GM03348 (cell line): ENCODE results near the gene IER2.
"Not testable (repeated sequence)": the region's sequence is repeated elsewhere in the genome, so short reads cannot be mapped to it uniquely, and the experiment has no call there.

Experiments
- DNase-seq: peaks from one replicate; pipeline ENCODE4 v3.0.0; 2012; ENCODE audit warnings: low spot score

The IER2 gene

DNA sequence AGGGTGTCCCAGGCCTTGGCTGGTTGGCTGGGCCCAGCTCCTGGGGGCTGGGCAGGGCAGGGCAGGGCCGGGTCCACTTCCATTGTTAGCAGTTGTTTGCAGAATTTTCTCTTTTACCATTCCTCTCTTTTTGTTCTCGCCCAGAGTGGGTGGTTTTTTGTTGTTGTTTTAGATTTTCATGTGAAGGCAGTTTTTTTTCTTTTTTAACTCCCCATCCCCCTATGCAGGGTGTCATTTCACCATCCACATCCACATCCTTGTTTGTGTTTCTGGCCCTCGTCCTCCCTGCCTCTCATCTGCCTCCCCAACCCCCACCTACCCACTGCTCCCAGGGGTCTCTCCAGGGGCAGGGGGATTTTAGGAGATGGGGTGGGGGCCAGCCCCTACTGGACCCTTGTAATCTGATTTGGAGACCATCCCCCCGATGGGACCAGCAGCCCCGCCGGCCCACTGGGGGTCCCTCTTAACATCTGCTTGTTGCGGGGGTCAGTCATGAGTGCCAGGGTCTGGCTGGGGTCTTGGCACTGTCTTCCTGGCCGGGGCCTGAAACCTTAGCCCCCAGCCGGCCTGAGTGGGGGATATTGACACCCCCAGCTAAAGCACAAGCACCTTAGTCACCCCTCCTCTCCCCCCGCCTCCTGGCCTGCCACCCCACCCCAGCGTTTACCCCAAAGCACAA lies 10.4 kb upstream of the IER2 start:
- no peak for DNase-seq

DNA sequence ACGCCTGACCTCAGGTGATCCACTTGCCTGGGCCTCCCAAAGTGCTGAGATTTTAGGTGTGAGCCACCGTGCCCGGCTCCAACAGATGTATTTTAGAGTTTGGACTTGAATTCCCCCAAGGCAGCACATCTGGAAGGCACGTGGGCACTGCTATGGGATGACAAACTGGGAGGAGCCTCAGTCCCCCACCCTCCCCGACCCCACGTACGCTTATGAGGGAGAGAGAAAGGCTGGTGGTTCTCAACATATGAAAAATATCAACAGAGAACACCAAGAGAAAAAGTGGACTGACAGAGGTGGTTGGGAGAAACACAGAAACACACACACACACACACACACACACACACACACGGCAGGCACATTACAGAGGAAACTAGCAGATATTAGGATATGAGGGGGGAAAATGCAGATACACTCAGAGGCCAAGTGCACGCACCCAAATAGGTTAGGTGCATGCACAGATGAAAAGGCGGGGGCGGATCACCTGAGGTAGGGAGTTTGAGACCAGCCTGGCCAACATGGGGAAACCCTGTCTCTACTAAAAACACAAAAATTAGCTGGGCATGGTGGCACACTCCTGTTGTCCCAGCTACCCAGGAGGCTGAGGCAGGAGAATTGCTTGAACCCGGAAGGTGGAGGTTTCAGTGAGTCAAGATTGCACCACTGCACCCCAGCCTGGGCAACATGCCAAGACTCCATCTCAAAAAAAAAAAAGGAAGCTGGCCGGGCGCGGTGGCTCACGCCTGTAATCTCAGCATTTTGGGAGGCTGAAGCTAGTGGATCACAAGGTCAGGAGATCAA lies 3.2 kb upstream of the IER2 start:
- DNase-seq = peak; percentile 42

DNA sequence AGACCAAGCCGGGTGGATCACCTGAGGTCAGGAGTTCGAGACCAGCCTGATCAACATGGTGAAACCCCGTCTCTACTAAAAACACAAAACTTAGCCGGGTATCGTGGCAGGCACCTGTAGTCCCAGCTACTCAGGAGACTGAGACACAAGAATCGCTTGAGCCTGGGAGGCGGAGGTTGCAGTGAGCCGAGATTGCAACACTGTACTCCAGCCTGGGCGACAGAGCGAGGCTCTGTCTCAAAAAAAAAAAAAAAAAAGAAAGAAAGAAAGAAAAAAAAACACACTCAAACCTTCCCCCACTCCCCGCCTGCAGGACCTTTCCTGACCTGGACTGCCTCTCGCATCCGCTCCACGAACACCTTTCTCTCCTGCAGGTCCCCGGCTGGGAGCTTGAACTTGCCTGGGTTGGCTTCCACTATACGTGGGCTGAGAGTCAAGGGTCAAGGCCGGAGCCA lies 1.0 kb upstream of the IER2 start:
- not testable (repeated sequence) for DNase-seq

DNA sequence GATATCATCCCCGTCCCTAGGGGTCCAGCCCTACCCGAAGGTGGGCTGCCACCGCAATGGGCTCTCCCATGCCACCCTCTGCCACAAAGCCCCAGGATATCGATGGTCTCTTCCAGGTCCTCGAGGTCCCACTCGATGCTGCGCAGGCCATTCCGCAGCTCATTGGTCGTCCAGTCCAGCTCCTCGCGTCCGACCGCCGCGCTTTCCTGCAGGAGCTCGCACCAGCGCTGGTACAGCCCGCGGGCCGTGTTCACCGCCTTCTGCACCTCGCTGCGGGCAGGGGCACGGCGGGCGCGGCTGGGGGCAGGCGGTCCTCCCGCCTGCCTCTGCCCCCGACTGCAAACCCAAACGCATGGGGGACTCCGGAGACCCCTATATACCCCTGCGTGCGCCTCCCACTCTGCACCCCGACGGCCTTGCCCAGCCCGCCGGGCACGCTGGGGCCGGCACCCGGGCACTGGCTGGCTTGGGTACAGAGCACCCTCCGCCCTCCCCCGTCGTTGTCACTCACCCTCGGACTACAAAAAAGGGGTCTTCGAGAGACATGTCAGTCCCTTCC lies 504 bp upstream of the IER2 start:
- DNase-seq = peak; percentile 42

DNA sequence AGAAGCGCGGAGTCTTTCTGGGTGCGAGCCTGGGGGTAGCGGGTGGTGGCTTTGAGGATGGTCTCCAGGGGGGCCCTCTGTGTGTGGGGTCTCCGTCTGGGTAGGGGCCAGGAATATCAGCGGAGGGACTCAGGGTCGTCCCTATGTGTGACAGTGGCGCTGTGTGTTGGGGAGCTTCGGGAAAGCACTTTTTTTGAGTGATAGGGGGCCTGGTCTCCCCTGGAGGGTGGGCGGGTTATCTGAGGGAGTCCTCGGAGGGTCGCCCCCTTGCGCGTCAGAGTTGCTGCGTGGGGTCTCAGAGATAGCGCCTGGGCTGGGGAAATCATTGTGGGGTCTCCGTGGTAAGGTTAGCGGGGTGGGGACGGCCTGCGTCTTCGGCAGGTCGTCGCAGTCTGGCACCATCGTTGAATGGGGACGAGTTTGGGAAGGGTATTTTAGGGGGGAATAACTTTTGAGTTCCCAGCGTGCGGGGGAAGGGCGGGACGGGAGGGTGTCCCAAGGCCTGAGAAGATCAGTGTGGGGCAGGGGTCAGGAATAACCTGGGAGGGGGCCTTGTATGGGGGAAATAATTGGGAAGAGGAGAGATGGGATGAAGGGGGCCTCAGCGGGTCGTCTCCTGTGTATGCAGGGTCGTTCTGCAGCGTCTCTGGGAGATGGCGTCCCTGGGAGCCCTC lies 857 bp downstream of the IER2 start:
- no peak for DNase-seq

DNA sequence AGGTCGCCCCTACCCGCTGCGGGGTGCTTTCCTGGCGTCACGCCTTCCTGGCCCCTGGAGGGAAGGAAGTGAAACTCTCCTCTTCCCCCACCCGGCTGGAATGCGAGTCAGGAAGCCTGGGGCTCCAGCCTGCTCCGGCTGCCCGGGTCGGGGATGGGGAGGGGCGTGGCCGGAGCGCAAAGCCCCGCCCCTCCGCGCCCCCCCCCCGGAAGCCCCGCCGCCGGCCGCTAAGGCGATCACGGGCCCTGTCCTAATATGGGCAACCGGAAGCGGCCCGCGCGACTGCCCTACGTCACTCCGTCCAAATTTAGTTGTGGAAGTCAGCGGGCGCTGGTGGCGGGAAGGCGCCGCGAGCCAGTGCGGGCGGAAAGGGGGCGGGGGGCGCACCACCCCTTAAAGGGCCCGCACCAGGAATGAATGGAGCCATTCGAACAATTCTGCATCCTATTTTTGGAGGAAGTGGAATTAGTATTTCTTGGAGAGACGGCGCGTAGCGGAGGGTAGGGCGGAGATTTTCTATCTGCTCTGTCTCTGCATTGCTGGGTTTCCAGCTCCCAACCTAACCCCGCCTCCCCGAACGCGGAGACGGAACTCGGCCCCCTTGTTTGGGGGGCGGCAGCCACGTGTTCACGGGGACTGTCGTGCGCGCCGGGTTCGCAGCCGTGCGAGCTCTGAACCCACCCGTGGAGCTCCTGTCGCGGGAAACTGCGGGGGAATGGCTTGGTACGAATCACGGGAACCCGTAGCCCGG lies 1.6 kb downstream of the IER2 start:
- DNase-seq = peak; percentile 98

DNA sequence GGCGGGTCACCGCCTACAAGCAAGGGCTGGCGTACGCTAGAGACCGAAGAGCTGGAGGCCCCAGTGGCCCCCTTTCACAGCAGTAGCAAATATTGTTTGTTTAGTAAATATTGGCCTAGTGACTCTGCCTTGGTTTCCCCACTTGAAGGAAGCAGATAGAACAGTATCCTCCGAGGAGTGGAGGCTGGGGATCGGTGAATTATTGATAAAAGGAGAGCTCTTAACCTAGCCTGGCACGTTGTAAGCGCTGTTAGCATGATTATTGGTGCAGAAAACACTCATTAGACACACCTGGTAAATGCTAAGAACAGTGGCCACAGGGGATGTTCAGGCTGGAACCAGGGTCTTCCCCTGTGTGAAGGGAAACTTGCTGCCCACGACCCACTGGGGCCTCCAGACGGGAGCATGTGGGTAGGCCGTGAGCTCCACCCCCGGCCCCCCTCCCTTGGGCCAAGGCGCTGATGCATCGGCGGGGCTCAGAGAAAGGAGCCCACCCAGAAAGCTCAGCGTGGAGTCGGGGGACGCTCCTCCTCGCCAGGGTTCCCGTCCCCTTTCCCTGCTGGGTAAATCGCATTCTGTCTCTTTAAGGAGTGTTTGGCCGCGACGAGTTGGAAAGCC lies 2.3 kb downstream of the IER2 start:
- DNase-seq = no peak

DNA sequence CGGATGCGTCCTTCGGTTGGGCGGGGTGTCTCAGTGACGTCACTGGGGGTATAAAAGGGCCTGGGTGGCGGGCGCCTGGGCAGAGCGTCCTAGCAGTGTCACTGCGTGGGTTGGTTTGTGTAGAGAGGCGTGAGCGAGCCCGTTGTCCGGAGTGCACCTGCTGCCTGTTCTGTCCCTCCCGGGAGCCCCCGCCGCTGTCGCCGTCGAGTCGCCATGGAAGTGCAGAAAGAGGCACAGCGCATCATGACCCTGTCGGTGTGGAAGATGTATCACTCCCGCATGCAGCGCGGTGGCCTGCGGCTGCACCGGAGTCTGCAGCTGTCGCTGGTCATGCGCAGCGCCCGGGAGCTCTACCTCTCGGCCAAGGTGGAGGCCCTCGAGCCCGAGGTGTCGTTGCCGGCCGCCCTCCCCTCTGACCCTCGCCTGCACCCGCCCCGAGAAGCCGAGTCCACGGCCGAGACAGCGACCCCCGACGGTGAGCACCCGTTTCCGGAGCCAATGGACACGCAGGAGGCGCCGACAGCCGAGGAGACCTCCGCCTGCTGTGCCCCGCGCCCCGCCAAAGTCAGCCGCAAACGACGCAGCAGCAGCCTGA lies 2.9 kb downstream of the IER2 start:
- peak; percentile 93 for DNase-seq

DNA sequence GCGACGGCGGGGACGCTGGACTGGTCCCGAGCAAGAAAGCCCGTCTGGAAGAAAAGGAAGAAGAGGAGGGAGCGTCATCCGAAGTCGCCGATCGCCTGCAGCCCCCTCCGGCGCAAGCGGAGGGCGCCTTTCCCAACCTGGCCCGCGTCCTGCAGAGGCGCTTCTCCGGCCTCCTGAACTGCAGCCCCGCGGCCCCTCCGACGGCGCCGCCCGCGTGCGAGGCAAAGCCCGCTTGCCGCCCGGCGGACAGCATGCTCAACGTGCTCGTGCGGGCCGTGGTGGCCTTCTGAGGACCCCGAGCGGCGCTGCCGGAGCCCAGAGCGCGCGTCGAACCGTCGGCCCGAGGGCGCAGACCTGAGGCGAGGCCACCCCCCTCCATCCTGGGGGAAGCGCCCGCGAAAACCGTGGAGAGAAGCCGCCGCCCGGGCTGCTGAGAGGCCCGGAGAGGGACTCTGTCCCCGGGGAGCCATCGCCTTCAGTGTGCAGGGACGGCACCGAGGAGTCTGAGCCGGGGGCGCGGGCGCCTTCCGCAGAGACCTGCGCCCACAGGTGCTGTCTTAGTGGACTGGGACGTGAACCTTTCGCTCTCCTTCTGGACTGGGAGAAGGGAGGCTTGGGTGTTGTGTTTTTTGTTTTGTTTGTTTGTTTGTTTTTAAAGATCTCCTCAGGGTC lies 3.5 kb downstream of the IER2 start:
- DNase-seq = no peak

DNA sequence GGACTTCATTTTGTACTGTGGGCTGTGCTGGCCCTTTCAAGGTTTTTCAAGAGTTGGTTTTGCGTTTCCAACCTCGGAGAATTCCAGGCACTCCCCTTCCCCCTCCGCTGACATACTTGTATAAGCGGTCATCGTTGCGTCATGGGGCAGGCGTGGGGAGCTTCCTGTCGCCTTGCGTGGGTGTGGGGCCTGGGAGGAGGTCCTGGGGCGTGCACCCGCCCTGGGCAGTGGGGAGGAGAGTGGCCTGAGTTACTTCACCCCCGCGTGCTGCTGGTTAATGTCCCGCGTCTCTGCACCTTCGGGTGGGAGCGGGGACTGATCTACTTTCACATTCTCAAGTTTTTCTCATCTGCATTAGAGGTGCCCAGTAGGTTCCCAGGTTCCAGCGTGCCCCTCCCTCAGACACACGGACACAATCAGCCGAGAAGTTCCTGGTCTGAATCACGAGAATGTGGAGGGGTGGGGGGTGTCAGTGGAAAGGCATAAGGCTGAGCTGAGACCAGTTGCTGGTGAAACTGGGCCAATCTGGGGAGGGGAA lies 4.1 kb downstream of the IER2 start:
- DNase-seq = peak; percentile 90

DNA sequence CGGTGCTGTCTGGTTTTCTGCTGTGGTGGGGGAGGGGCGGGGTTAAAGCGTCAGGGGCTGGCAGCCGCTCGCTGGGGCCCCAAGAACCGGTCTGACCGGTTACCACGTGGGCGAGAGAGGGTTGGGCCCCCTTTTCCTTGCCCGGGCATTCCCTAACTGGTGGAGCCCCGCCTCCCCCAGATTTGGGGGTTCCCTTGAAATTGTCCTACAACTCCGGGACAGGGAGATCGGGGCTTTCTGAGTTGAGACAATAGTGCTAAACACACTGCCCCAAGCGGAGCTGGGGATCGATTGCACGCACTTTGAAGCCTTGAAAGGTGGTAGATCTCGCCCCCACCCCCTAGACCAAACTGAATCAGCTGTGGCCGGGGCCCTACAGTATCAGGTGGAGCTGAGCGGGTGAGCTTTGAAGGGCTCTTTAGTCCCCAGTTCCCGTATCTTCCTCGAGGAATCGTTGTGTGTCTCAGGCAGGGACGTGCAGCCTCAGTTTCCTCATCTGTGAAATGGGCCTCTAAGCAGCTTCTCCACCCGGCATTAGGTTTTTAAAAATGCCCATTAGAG lies 4.8 kb downstream of the IER2 start:
- peak; percentile 60 for DNase-seq

DNA sequence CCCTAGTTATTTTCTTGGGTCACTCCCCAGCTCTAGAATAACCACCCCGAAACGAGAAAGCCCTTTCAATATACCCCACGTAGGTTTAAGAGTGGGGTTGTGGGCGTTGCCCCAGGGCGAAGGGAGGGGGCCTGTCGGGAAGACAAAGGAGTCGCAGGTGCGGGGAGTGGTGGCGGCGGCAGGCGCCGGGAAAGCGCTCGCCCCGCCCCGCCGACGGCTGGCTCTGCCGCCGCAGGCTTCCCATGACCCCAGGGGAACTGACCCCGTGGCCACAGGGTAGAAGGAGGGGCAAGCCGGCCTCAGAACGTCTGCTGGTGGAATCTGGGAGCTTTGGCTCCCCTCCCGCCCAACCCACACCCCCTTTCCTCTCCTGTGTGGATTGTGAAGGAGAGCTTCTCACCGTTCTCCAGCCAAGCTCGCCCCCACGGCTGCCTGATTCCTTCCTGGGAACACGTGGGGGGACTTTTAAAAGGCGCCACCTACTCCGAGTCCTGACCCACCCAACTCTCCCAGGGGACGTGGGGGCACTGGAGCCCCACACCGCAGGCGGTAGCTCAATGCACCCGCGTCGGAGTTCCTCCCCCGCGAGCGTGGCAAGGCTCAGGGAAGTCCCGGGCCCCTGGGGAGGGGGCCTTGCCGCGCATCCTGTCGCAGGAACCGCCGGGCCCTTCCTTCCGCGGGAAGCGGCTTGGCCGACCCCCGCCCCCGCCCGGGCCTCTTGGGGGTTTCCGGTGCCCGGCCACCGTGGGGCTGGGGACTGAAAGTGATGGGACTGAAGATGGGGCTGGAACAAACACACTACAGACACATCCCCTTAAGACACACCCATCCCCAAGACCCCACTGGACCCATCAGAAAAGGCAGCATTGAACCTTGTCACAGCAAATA lies 5.5 kb downstream of the IER2 start:
- peak; percentile 78 for DNase-seq

DNA sequence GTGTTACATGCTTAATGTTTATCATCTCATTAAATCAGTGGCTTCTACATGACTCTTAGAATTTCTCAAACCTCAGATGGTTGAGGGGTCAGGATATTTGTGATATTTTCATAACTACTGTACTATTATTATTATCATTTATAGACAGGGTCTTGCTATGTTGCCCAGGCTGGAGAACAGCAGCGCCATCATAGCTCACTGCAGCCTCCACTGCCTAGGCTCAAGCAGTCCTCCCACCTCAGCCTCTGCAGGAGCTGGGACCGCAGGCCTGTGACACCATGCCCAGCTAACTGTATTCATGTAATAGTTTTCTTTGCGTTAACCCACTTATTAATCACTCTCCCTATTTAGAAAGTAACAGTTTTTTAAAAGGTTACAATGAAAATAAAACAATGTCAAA lies 9.5 kb downstream of the IER2 start:
- DNase-seq = no peak

DNA sequence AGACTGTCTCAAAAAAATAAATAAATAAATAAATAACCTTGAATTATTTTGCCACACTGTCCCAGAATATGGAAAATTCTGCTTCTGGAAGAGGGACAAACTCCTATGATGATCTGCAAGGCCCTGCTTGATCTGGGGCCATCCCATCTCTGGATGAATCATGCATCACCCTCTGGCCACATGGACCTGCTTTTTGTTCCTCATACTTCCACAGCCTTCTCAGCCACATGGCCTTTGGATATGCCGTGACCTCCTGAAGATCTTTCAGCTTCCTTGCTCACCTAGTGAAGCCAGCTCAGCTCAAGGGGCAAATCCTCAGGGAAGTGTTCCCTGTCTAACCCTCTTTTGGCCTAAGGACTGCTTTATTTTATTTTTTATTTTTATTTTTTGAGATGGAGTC lies 10.3 kb downstream of the IER2 start:
- peak; percentile 56 for DNase-seq

DNA sequence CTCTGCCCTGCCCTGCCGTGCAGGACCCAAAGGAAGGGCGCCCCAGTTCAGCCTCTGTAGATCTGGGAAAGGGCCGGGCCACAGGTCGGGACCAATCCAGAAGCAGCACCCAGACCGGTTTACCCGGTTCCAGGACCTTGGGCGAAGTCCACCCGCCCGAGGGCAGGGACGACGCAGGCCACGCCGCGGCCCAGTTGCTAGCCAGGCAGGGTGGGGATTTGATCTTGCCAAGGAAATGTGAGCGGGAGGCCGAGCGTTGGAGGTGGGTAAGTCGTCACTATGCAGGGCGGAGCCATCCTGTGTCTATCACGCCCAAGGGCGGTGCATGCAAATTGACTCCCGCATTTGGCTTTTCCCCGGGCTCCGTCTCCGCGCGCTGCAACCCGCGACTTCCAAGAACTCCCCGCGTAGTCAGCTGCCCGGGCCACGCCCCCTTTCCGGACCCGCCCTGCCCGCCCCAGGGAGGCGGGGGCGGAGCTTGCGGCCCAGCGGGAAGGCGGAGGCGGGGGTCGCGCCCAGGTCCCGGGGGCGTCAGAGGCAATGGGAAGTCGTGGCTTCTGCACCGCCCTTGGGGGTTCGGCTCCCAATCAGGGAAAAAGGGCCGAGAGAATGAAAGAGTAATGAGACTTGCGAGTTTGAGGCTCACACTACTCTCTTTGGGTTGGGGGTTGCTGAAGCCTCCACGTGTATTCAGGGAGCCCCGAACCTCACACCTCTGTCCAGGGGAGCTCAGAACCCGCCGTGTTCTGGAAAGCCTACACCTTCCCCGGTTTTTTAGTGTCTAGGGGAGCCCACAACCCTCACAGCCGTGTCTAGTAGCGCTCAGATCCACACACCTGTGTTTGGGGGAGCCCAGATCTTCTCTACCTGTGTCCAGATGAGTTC lies 12.8 kb downstream of the IER2 start:
- peak; percentile 94 for DNase-seq

DNA sequence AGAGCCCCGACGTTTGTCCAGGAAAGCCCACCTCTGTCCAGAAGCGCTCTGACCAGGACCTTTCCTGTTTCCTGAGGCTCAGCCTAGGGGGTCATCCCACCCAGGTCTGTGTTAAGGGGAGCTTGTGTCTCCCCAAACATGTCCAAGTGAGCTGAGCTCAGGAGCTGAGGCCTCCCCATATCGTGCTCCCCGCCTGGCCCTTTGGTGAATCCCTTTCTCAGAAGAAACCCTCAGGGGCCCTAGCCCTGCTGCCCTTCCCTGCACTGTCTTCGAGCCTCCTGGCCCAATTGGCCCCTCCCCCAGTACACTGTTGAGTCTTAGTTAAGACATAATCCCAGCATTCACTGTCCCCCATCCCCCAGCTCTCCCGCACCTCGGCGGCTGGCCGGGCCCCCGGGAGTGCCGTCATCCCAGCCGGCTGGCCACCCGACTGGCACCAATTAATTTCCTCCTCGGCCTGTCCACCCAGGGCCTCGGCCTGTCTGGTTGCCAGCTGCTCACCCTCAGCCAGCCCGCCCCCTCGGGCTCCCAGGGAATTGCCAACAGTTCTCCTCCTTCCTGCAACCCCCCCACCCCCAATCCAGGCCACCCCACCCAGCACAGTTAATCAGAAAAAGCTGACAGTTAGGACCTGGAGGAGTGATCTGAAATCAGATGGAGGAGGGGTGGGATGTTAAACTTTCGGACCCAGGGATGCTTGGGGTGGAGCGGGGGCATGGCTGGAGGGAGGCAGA lies 13.6 kb downstream of the IER2 start:
- peak; percentile 89 for DNase-seq
